CD14-positive monocyte (primary cell): ENCODE results near the gene SH2D3C. TPM values are rescaled to one million over a fixed set of nuclear protein-coding genes. Genes with fewer than 3 reads are reported as not detected.
A peak's percentile ranks its signal among the peaks of the same experiment; 100 is the strongest.

Experiments
- DNase-seq, 3 donors: peaks; one replicate each; pipeline ENCODE4 v3.0.0-alpha.2; 2011 to 2022
- H2AFZ ChIP-seq: 2 replicates; pipeline ENCODE4 v1.6.0; 2012; ENCODE audit warnings: mild to moderate bottlenecking, low read depth, low read length, inconsistent platforms; ENCODE audit not compliant: insufficient read depth, poor library complexity, severe bottlenecking
- H3K27ac ChIP-seq, 2 donors: 1 replicate in 1 of 2; 2 replicates in 1 of 2; pipeline ENCODE4 v1.5.1; 2012 to 2013; ENCODE audit warnings: low read length in 2 of 2, control low read depth in 1 of 2, inconsistent platforms in 1 of 2, low read depth in 1 of 2, mild to moderate bottlenecking in 1 of 2
- H3K27me3 ChIP-seq, 2 donors: one replicate each; pipeline versions ENCODE4 v1.6.0 to v1.6.1; 2011 to 2013; ENCODE audit warnings: low read length in 2 of 2; ENCODE audit not compliant: control insufficient read depth in 2 of 2, insufficient read depth in 2 of 2
- H3K36me3 ChIP-seq, 2 donors: replicated peaks in 1 of 2; 1 replicate in 1 of 2; 2 replicates in 1 of 2; pipeline versions ENCODE4 v1.5.1 to v1.6.1; 2012 to 2013; ENCODE audit warnings: low read length in 2 of 2, control low read depth in 1 of 2, inconsistent platforms in 1 of 2, mild to moderate bottlenecking in 1 of 2; ENCODE audit not compliant: insufficient read depth in 2 of 2, control insufficient read depth in 1 of 2
- H3K4me1 ChIP-seq, 2 donors: 1 replicate in 1 of 2; 2 replicates in 1 of 2; pipeline versions ENCODE4 v1.5.1 to v1.6.1; 2012 to 2013; ENCODE audit warnings: low read length in 2 of 2, control low read depth in 1 of 2, inconsistent platforms in 1 of 2, mild to moderate bottlenecking in 1 of 2, moderate library complexity in 1 of 2; ENCODE audit not compliant: insufficient read depth in 2 of 2, control insufficient read depth in 1 of 2
- H3K4me2 ChIP-seq: replicated peaks from 2 replicates; pipeline ENCODE3; 2012; ENCODE audit warnings: low read length, moderate library complexity, mild to moderate bottlenecking; ENCODE audit not compliant: poor library complexity, severe bottlenecking; ENCODE audit errors: extremely low read depth
- H3K4me3 ChIP-seq, 3 experiments: fragments of 200-600 bp in 1 of 3; sonication (generic) in 1 of 3; replicated peaks in 1 of 3; 1 replicate in 2 of 3; 2 replicates in 1 of 3; pipeline ENCODE4 v1.5.1; 2011 to 2013; ENCODE audit warnings: low read length in 3 of 3, mild to moderate bottlenecking in 3 of 3, control low read depth in 2 of 3, low read depth in 2 of 3, inconsistent platforms in 1 of 3, moderate library complexity in 1 of 3
- H3K79me2 ChIP-seq: 2 replicates; pipeline ENCODE4 v1.6.0; 2012; ENCODE audit warnings: mild to moderate bottlenecking, control low read depth, inconsistent platforms, low read length, moderate library complexity; ENCODE audit not compliant: insufficient read depth
- H3K9ac ChIP-seq: 2 replicates; pipeline ENCODE4 v1.6.0; 2017; ENCODE audit warnings: low read length, mild to moderate bottlenecking; ENCODE audit not compliant: insufficient read depth, poor library complexity, severe bottlenecking
- H3K9me3 ChIP-seq, 2 donors: replicated peaks in 1 of 2; 1 replicate in 1 of 2; 2 replicates in 1 of 2; pipeline versions ENCODE4 v1.5.1 to v1.6.1; 2012 to 2013; ENCODE audit warnings: low read length in 2 of 2, control low read depth in 1 of 2; ENCODE audit not compliant: control insufficient read depth in 1 of 2, insufficient read depth in 1 of 2
- H4K20me1 ChIP-seq: 2 replicates; pipeline ENCODE4 v1.6.0; 2012; ENCODE audit warnings: mild to moderate bottlenecking, low read length, control low read depth, moderate library complexity; ENCODE audit not compliant: insufficient read depth
- H3K27ac Mint-ChIP-seq, 7 donors: one replicate each; pipeline ENCODE4 v1.8.0; 2020; ENCODE audit warnings: mild to moderate bottlenecking in 7 of 7, mixed read lengths in 7 of 7, moderate library complexity in 6 of 7, inconsistent platforms in 2 of 7
- H3K27me3 Mint-ChIP-seq, 3 donors: one replicate each; pipeline ENCODE4 v1.8.0; 2021 to 2022; ENCODE audit warnings: low read depth in 3 of 3, mild to moderate bottlenecking in 3 of 3, mixed read lengths in 3 of 3, moderate library complexity in 3 of 3, inconsistent platforms in 1 of 3
- H3K36me3 Mint-ChIP-seq, 2 donors: one replicate each; pipeline ENCODE4 v1.8.0; 2020; ENCODE audit warnings: mixed read lengths in 2 of 2, inconsistent platforms in 1 of 2, mild to moderate bottlenecking in 1 of 2
- H3K4me1 Mint-ChIP-seq: one replicate; pipeline ENCODE4 v1.8.0; 2020; ENCODE audit warnings: mild to moderate bottlenecking, mixed read lengths
- H3K4me3 Mint-ChIP-seq, 2 donors: one replicate each; pipeline ENCODE4 v1.8.0; 2020; ENCODE audit warnings: mild to moderate bottlenecking in 2 of 2, mixed read lengths in 2 of 2, moderate library complexity in 1 of 2
- H3K9me3 Mint-ChIP-seq, 7 donors: one replicate each; pipeline ENCODE4 v1.8.0; 2020 to 2022; ENCODE audit warnings: mixed read lengths in 7 of 7, mild to moderate bottlenecking in 6 of 7, moderate library complexity in 6 of 7, inconsistent platforms in 2 of 7
- CTCF ChIP-seq: fragments of 200-600 bp; IDR thresholded peaks from one replicate; pipeline ENCODE4 v1.8.0; 2022; ENCODE audit warnings: antibody characterized with exemption, mild to moderate bottlenecking
- WGBS: methylation state at CpG from one replicate; pipeline ENCODE4 v1.1.5; 2013; ENCODE audit warnings: missing lambda C conversion rate; ENCODE audit not compliant: insufficient coverage; 5-methylcytosine and 5-hydroxymethylcytosine counted together
- intact Hi-C, 2 donors: fragments of 100-400 bp; cut with micrococcal nuclease; formaldehyde crosslinking; loops; one replicate each; pipeline versions ENCODE4 v1.15.0 to v1.15.1; 2023
- polyA plus RNA-seq, 3 donors: library from polyadenylated mRNA; depleted of rRNA in 1 of 3; unstranded in 2 of 3; stranded (reverse) in 1 of 3; fragments of 300-500 nt in 2 of 3; fragments of >200 nt in 1 of 3; fragmentation: Illumina TruSeq in 2 of 3; gene quantifications; 1 replicate in 2 of 3; 2 replicates in 1 of 3; pipeline ENCODE4 v1.2.3, GENCODE V29; 2012 to 2021

The SH2D3C gene
- polyA plus RNA-seq, 3 donors: 11.5 to 47.3 (median 20.5) TPM

DNA sequence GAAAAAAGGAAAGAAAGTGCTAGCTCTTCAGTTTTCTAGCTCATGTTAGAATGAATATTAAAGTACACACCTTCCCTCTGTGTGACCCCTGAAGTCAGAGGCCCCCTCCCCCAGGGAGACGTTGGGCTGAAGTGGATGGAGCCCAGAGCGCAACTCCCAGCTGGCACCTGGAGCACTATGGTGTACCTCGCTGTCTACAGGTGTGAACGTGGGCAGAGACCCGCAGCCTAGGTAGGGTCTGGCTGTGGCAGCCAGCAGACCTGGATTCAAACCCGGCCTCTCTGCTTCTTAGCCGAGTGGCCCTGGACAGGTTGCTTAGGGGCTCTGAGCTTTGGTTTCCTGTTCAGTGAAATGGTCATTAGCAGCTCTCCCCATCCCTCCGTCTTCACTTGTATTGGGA, 49.7 kb downstream of the SH2D3C start:
- Histone ChIP-seq H4K20me1 (peaks cover 30% of the 10 kb centered on the region), H3K79me2 (no peaks in the 10 kb centered on the region), H3K4me2 (no peak overlapping the region), H3K27ac (no peak overlapping the region), H3K4me1 (peaks cover 9 to 13% of the 10 kb centered on the region in 2 donors), H3K36me3 (peaks cover 16 to 32% of the 10 kb centered on the region in 2 donors), H3K4me3 (no peak overlapping the region), H3K27me3 (no peaks in the 10 kb centered on the region), H3K9ac (no peak overlapping the region), H3K9me3 (no peaks in the 10 kb centered on the region), H2AFZ (no peak overlapping the region)
- WGBS: 94% methylated on average over 6 of the region's 8 CpGs
- Mint-ChIP-seq H3K9me3 (no peaks in the 10 kb centered on the region), H3K4me3 (no peak overlapping the region), H3K27ac (no peak overlapping the region), H3K36me3 (peaks cover 16 to 32% of the 10 kb centered on the region in 2 donors), H3K27me3 (peaks cover 2 to 5% (median 3%) of the 10 kb centered on the region in 3 donors), H3K4me1 (peaks cover 4% of the 10 kb centered on the region)
- no peak for DNase-seq
- intact Hi-C loops: loop anchor here in 1 of 2 donors (10.0 kb wide), 1 partner anchor 114 kb away; the partner anchor contains the start of gene STXBP1
- no peak for TF ChIP-seq CTCF

GRCh38 chr9:127726871-127727270, 51.6 kb downstream of the SH2D3C start:
- TF ChIP-seq CTCF: no peak
- DNase-seq: no peak
- H3K9me3 Mint-ChIP-seq: no peaks in the 10 kb centered on the region
- H2AFZ ChIP-seq: no peak overlapping the region
- no peaks in the 10 kb centered on the region for H3K4me1 Mint-ChIP-seq
- H3K36me3 ChIP-seq: peaks cover 6 to 16% of the 10 kb centered on the region in 2 donors
- H3K79me2 ChIP-seq: no peaks in the 10 kb centered on the region
- H3K27ac Mint-ChIP-seq: peak overlapping the region in 1 of 7 donors; percentile 40
- no peaks in the 10 kb centered on the region for H3K9me3 ChIP-seq
- H3K4me2 ChIP-seq: no peak overlapping the region
- H3K4me1 ChIP-seq: peaks cover 3 to 5% of the 10 kb centered on the region in 2 donors
- H3K36me3 Mint-ChIP-seq: peaks cover 7 to 18% of the 10 kb centered on the region in 2 donors
- peaks cover 10% of the 10 kb centered on the region for H4K20me1 ChIP-seq
- no peak overlapping the region for H3K9ac ChIP-seq
- intact Hi-C loops: loop anchor here in 1 of 2 donors (10.0 kb wide), 1 partner anchor 112 kb away; the partner anchor contains the start of gene STXBP1
- H3K27me3 Mint-ChIP-seq: peaks cover 2 to 5% (median 5%) of the 10 kb centered on the region in 3 donors
- H3K4me3 ChIP-seq: no peak overlapping the region
- H3K4me3 Mint-ChIP-seq: no peak overlapping the region
- H3K27ac ChIP-seq: no peak overlapping the region
- H3K27me3 ChIP-seq: no peaks in the 10 kb centered on the region
- WGBS: 90% methylated on average over 8 of the region's 8 CpGs
